Measurements from ENCODE around the gene EMP3. TPM values are rescaled to one million over a fixed set of nuclear protein-coding genes. Genes with fewer than 3 reads are reported as not detected.
"Not testable (repeated sequence)": the region's sequence is repeated elsewhere in the genome, so short reads cannot be mapped to it uniquely, and the experiment has no call there.

Gene EMP3
- total RNA-seq, 1 donor from 2014 or later, result 3.3 TPM

DNA sequence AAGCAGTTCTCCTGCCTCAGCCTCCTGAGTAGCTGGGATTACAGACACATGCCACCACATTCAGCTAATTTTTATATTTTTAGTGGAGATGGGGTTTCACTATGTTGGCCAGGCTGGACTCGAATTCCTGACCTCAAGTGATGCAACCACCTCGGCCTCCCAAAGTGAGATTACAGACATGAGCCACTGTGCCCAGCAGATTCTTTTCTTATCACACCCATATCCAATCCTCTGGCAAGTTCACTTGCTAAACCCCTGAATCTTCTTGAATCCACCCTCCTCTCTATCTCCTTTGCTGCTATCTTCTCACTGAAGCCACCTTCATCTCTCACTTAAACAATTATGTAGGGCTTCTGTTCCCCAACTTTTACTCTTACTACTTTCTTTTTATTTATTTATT lies 20.8 kb downstream of the EMP3 start:
- no peak for DNase-seq (ENCODE audit: low read depth in 2 of 2)

DNA sequence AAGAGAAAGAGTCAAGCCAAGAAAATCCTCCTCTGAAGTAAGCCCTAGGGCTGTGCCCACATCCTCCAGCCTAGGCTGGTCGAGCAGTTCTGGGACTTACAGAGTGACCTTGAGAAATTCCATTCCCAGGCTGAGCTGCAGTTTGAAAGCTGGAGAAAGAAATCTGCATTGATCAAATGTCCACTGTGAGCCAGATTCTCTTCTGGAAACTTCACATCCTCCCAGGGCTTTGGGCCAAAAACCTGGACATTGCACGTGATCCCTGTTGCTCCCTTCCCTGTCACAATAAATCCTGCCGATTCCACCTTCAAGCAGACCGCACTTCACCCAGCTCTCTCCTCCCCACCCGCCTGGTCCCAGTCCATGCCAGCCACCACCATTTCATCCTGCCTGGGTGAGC lies 22.7 kb downstream of the EMP3 start:
- DNase-seq (ENCODE audit: low read depth in 2 of 2), result peak; percentile 66 to 69

DNA sequence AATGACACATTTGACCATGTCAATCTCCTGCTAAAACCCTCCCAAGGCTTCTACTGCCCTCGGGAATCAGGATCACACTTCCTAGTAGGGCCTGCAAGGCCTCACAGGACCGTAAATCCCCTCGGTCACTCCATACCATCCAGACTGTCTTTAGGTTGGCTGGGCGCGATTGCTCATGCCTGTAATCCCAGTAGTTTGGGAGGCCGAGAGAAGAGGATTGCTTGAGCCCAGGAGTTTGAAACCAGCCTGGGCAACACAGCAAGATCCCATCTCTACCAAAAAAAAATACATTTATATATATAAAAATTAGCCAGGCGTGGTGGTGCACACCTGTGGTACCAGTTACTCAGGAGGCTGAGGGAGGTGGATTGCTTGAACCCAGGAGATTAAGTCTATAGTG lies 23.4 kb downstream of the EMP3 start:
- no peak for DNase-seq (ENCODE audit: low read depth in 2 of 2)

- DNase-seq (ENCODE audit: low read depth in 2 of 2), result no peak
Measured at GRCh38 chr19:48350856-48351255, 25.5 kb downstream of the EMP3 start.

GRCh38 chr19:48351341-48351752 lies 26.0 kb downstream of the EMP3 start:
- peak; percentile 38 to 62 for DNase-seq (ENCODE audit: low read depth in 2 of 2)

DNA sequence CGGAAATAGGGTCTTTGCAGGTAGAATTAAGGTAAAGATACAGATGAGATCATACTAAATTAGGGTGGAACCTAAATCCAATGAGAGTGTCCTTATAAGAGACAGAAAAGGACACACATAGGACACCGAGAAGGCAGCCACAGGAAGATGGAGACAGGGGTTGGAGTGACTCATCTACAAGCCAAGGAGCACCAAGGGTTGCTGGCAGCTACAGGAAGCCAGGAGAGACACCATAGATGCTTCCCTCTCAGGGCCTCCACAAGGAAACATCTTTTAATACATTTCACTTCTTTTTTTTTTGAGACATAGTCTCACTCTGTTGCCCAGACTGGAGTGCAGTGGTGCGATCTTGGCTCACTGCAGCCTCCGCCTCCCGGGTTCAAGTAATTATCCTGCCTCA lies 28.3 kb downstream of the EMP3 start:
- DNase-seq (ENCODE audit: low read depth in 2 of 2), result no peak

DNA sequence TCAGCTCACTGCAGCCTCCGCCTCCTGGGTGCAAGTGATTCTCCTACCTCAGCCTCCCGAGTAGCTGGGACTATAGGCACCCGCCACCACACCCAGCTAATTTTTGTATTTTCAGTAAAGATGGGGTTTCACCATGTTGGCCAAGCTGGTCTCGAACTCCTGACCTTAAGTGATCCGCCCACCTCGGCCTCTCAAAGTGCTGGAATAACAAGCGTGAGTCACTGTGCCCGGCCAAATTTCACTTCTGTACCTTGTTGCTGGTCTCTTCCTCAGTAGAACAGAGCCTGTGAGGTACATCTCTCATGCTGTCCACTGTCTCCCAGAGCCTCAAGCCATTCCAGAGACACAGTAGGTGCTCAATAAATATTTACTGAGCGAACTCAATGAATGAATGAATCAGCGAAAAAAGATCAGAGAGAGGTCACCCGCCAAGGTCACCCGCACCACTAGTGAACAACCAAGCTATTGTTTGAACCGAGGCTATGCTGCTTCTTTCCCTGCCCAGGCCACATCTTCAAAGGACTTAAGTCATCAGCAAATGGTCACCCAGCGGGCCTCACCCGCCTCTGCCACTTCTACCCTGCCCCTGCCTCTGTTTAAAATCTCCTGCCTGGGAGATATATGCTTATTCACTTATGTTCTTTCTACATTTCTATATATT lies 29.1 kb downstream of the EMP3 start:
- DNase-seq (ENCODE audit: low read depth in 2 of 2), result no peak

DNA sequence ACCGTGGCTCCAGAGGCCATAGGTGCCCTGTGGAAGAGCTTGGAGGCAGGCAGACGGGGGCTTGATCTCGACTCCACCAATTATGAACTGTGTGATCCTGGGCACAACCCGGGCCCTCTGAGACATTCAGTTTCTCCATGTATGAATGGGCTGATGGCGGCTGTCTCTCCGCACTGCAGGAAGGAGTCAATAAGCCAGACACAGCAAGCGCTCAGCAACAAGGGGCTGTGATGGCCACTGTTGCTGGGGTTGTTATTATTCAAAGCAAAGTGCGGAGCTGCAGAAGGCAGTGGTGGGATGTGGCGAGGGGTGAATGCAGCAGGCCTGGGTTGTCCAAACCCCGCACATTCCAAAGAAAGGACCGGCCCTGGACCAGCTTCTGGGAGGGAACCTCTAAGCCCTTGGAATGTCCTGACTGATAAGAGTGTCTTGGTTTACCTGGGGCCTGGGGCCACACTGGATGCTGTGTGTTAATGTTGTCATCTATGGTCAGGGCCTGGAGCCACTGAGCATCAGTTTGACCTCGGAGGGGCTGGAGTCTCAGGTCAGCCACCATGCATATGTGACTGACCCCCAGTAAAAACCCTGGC lies 30.1 kb downstream of the EMP3 start:
- DNase-seq (ENCODE audit: low read depth in 2 of 2), result no peak

DNA sequence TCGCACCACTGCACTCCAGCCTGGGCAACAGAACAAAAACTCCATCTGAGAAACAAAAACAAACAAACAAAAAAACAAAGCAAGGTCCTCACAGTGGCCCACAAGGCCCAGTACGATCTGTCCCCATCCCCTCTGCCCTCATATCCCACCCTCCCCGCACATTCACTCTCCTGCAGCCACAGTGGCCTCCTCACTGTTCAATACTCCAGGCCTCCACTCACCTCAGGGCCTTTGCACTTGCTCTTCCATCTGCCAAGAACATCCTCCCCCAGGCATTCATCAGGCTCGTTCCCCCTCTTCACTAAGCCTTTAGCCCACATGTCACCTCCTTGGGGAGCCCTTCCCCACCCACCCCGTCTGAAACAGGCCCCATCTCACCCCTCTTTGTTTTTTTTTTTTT lies 33.8 kb downstream of the EMP3 start:
- no peak for DNase-seq (ENCODE audit: low read depth in 2 of 2)

DNA sequence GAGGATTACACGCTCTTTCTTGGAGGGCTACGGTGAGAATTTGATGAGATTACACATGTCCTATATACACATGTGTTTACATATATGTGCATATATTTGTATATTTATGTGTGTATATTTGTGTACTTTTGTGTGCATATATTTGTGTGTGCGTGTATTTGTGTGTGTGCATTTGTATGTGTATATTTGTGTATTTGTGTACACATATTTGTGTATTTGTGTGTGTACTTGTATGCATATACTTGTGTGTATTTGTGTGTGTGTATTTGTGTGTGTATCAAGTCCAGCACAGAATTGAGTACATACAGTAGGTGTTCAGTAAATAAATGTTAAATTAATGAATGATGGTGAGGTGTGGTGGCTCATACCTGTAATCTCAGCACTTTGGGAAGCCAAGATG lies 36.6 kb downstream of the EMP3 start:
- no peak for DNase-seq (ENCODE audit: low read depth in 2 of 2)

- DNase-seq (ENCODE audit: low read depth in 2 of 2), result peak; percentile 81 to 96
Measured at GRCh38 chr19:48362716-48363499, 37.6 kb downstream of the EMP3 start.

DNA sequence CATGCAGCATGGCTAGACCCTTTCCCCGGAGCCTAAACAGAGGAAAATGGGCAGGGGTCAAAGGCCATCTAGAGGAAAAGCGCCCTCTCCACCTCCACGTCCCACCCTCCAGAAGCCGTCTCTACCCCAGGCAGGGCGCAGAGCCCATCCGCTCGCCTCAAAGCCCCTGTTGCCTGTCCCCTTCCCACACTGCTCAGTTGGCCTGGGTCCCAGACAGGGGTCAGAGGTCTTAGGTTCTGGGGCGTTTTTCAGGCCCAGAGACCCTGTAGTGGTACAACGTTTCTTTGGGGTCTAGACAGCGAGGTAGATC lies 38.1 kb downstream of the EMP3 start:
- no peak for DNase-seq (ENCODE audit: low read depth in 2 of 2)

- DNase-seq (ENCODE audit: low read depth in 2 of 2), result peak; percentile 99 to 100
Measured at GRCh38 chr19:48363810-48364597, 38.7 kb downstream of the EMP3 start, which contains the start of the genes SYNGR4 and TMEM143. Gene SYNGR4 (plus strand): TSS chr19:48364367. CDS start chr19:48365843, 1,476 bp downstream. Gene TMEM143 (minus strand): TSS chr19:48363940. CDS start chr19:48363920, 20 bp downstream.

DNA sequence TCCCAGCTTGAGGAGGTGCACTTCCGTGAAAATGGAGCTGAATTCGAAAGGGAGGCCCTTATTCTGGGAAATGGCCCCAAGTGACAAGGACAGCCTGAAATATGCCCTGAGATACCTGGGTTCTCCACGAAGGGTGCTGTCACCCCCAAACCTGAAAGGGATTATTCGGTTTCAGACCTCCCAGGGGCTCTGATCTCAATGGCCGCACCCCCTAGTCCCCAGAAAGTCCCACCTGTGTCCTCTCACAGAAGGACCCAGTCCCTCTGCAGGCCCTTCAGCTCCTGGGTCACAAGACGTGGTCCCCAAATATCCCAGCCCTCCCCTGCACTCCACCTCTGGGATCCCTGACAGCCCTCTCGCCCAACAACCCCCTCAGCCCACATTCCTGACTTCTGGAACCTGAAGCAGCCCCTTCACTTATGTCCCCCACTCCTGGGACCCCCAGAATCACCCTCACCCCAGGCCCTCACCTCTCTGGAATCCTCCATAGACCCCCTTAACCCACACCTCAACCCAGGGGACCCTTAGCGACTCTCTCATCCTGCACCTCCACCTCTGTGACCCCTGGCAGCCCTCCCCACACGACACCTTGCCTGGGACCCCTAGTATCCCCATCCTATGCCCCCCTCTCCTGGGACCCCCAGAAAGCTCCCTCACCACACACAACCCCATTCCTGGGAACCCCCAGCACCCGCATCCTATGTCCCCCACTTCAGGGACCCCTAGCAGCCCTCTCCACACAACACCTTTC lies 39.4 kb downstream of the EMP3 start:
- DNase-seq (ENCODE audit: low read depth in 2 of 2), result no peak

DNA sequence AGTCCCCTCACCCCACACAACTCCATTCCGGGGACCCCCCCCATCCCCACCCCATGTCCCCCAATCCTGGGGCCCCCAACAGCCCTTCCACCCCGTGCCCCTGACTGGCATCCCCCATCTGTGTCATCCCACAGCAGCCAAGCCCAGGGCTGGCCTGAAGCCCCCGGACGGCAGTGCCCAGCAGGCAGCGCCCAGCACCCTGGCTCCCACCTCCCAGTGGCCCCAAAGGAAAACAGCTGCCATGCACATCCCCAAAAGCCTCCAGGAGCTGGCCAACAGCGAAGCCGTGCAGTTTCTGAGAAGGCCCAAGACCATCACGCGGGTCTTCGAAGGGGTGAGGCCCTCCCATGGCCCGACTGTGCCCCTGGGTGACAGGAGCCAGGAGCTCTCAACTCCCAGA lies 40.2 kb downstream of the EMP3 start:
- no peak for DNase-seq (ENCODE audit: low read depth in 2 of 2)

DNA sequence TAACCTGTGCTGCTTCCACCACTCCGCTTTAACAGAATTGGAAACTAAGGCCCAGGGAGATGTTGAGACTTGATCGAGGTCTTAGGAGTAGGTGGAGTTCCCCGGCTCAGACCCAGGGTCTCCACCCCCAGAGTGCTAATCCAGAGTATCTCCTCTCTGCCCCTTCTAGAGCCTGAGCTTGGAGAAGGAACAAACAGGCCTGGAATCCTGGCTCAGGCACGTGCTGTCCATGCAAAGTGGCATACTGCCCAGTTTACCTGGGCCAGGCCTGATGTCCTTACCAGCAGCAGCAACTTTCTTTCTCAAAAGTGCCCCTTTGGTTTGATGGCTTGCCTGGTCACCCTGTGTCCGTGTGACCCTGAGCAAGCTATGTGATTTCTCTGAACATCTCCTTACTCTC lies 42.5 kb downstream of the EMP3 start:
- no peak for DNase-seq (ENCODE audit: low read depth in 2 of 2)

- DNase-seq (ENCODE audit: low read depth in 2 of 2), result no peak
Measured at GRCh38 chr19:48368936-48369335, 43.6 kb downstream of the EMP3 start.

- DNase-seq (ENCODE audit: low read depth in 2 of 2), result no peak
Measured at GRCh38 chr19:48370955-48371354, 45.6 kb downstream of the EMP3 start.

GRCh38 chr19:48371367-48371766 lies 46.0 kb downstream of the EMP3 start:
- no peak for DNase-seq (ENCODE audit: low read depth in 2 of 2)

DNA sequence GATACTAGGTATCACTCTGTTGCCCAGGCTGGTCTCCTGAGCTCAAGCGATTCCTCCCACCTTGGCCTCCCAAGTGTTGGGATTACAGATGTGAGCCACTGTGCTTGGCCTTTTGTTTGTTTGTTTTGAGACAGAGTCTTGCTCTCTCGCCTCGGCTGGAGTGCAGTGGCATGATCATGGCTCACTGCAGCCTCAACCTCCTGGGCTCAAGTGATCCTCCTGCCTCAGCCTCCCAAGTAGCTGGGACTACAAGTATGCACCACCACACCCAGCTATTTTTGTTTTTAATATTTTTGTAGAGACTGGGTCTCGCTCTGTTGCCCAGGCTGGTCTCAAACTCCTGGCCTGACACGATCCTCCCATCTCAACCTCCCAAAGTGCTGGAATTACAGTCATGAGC lies 46.4 kb downstream of the EMP3 start:
- DNase-seq (ENCODE audit: low read depth in 2 of 2), result not testable (repeated sequence)

DNA sequence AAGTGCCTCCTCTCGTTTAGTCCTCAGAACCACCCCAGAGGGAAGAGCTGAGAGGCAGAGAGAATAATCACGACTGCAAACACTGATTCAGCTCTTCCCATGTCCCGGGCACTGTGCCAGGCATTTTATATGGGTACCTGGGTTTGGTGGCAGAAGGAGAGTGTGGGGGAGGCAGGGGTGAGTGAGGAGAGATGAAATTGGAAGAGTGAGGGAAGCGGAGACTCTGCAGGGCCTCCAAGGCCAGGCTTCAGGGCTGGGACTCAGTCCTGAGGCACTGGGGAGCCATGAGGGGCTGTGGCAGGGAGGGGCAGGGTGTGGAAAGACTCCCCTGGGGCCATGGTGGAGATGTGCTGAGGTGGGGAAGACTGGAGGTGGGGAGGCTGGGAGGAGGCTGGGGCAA lies 47.6 kb downstream of the EMP3 start:
- DNase-seq (ENCODE audit: low read depth in 2 of 2), result no peak

All from dermis microvascular lymphatic vessel endothelial cell (primary cell).